HEK293T (cell line): ENCODE results near the gene POMT1.

Source experiments
- ARNT ChIP-seq: fragments of 450-650 bp; IDR thresholded peaks from 2 replicates; pipeline ENCODE4 v1.6.1; 2017; ENCODE audit warnings: mild to moderate bottlenecking
- BHLHE40 ChIP-seq: fragments of 450-650 bp; IDR thresholded peaks from 2 replicates; pipeline ENCODE4 v1.6.1; 2016; ENCODE audit warnings: mild to moderate bottlenecking, moderate library complexity, borderline replicate concordance
- ELF4 ChIP-seq: fragments of 450-650 bp; IDR thresholded peaks from 2 replicates; pipeline ENCODE4 v1.6.1; 2017; ENCODE audit warnings: antibody characterized with exemption
- FOXM1 ChIP-seq: fragments of 450-650 bp; IDR thresholded peaks from 2 replicates; pipeline ENCODE4 v1.6.1; 2017; ENCODE audit warnings: mild to moderate bottlenecking, borderline replicate concordance
- HDGF ChIP-seq: fragments of 450-650 bp; IDR thresholded peaks from 2 replicates; pipeline ENCODE4 v1.6.1; 2017; ENCODE audit warnings: antibody characterized with exemption, borderline replicate concordance
- LEF1 ChIP-seq: fragments of 450-650 bp; IDR thresholded peaks from 2 replicates; pipeline ENCODE4 v1.6.1; 2017; ENCODE audit warnings: mild to moderate bottlenecking, borderline replicate concordance
- NFRKB ChIP-seq: fragments of 450-650 bp; IDR thresholded peaks from 2 replicates; pipeline ENCODE4 v1.6.1; 2016; ENCODE audit warnings: mild to moderate bottlenecking, moderate library complexity
- SP1 ChIP-seq: fragments of 450-650 bp; IDR thresholded peaks from 2 replicates; pipeline ENCODE4 v1.6.1; 2017
- SUZ12 ChIP-seq: fragments of 450-650 bp; IDR thresholded peaks from 2 replicates; pipeline ENCODE4 v1.6.1; 2016; ENCODE audit warnings: mild to moderate bottlenecking
- ZNF384 ChIP-seq: fragments of 450-650 bp; IDR thresholded peaks from 2 replicates; pipeline ENCODE4 v1.6.1; 2016
- TF ChIP-seq, protein P1 (sequence below): fragments of 450-650 bp; IDR thresholded peaks from 2 replicates; pipeline ENCODE4 v1.6.1; 2016

- TF ChIP-seq BHLHE40 = no peak
- no peak for TF ChIP-seq ZNF384
- no peak for TF ChIP-seq ELF4
- TF ChIP-seq SP1 = no peak
- no peak for TF ChIP-seq ARNT
- TF ChIP-seq SUZ12 = no peak
- TF ChIP-seq, protein P1, sequence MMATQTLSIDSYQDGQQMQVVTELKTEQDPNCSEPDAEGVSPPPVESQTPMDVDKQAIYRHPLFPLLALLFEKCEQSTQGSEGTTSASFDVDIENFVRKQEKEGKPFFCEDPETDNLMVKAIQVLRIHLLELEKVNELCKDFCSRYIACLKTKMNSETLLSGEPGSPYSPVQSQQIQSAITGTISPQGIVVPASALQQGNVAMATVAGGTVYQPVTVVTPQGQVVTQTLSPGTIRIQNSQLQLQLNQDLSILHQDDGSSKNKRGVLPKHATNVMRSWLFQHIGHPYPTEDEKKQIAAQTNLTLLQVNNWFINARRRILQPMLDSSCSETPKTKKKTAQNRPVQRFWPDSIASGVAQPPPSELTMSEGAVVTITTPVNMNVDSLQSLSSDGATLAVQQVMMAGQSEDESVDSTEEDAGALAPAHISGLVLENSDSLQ = no peak
- no peak for TF ChIP-seq NFRKB
- TF ChIP-seq LEF1 = no peak
- no peak for TF ChIP-seq FOXM1
- TF ChIP-seq HDGF = no peak
These were observed 27.4 kb upstream of the POMT1 start for GRCh38 chr9:131475111-131475955.
